ENCODE measurements around the gene RNF8. TPM values are rescaled to one million over a fixed set of nuclear protein-coding genes. Genes with fewer than 3 reads are reported as not detected.

RNF8 gene
- total and polyA plus RNA-seq, 2 donors (not counting 1 experiment from before 2014, with no cell fraction given): 19.5 to 20.6 TPM

- Histone ChIP-seq H2AFZ (ENCODE audit: low read length) (no peak overlapping the region), H3K9me3 (ENCODE audit: control insufficient read depth, insufficient read depth, low read depth, low read length) (no peaks in the 10 kb centered on the region), H3K27ac (ENCODE audit: insufficient read depth, low read length) (no peak overlapping the region), H3K79me2 (ENCODE audit: control insufficient read depth, insufficient read depth, low read length) (no peaks in the 10 kb centered on the region), H3K4me1 (ENCODE audit: control insufficient read depth, extremely low read depth, insufficient read depth, low read length) (no peaks in the 10 kb centered on the region), H3K4me3 (replicated peaks in 1 of 4; ENCODE audit: control extremely low read depth in 1 of 4, insufficient read depth in 1 of 4, low read depth in 3 of 4, low read length in 4 of 4) (no peak overlapping the region), H3K27me3 (ENCODE audit: control insufficient read depth, insufficient read depth, low read length) (no peaks in the 10 kb centered on the region), H3K36me3 (ENCODE audit: control insufficient read depth, insufficient read depth, low read length) (peaks cover 8% of the 10 kb centered on the region), H3K9ac (ENCODE audit: insufficient read depth, low read length) (no peak overlapping the region), H3K4me2 (ENCODE audit: extremely low read depth, insufficient read depth, low read length) (no peak overlapping the region), H4K20me1 (ENCODE audit: control insufficient read depth, extremely low read depth, insufficient read depth, low read length) (no peaks in the 10 kb centered on the region)
- TF ChIP-seq CTCF (conservative IDR thresholded peaks at IDR 0.05 in 1 of 2, IDR thresholded peaks at IDR 0.05 in 1 of 2; ENCODE audit: low read depth in 1 of 2, low read length in 2 of 2) (no peak), EZH2 (IDR thresholded peaks at IDR 0.05; ENCODE audit: low read length, missing control alignments) (no peak)
- DNase-seq (ENCODE audit: low read depth in 2 of 2): peak; percentile 5 to 70
Measured at GRCh38 chr6:37311741-37312473, 41.9 kb upstream of the RNF8 start.

GRCh38 chr6:37313723-37314486, 39.9 kb upstream of the RNF8 start:
- Histone ChIP-seq H3K79me2 (ENCODE audit: control insufficient read depth, insufficient read depth, low read length) (no peaks in the 10 kb centered on the region), H4K20me1 (ENCODE audit: control insufficient read depth, extremely low read depth, insufficient read depth, low read length) (no peaks in the 10 kb centered on the region), H3K4me2 (ENCODE audit: extremely low read depth, insufficient read depth, low read length) (no peak overlapping the region), H2AFZ (ENCODE audit: low read length) (no peak overlapping the region), H3K4me1 (ENCODE audit: control insufficient read depth, extremely low read depth, insufficient read depth, low read length) (no peaks in the 10 kb centered on the region), H3K36me3 (ENCODE audit: control insufficient read depth, insufficient read depth, low read length) (peaks cover 10% of the 10 kb centered on the region), H3K4me3 (replicated peaks in 1 of 4; ENCODE audit: control extremely low read depth in 1 of 4, insufficient read depth in 1 of 4, low read depth in 3 of 4, low read length in 4 of 4) (no peak overlapping the region), H3K9me3 (ENCODE audit: control insufficient read depth, insufficient read depth, low read depth, low read length) (no peaks in the 10 kb centered on the region), H3K27me3 (ENCODE audit: control insufficient read depth, insufficient read depth, low read length) (no peaks in the 10 kb centered on the region), H3K9ac (ENCODE audit: insufficient read depth, low read length) (no peak overlapping the region), H3K27ac (ENCODE audit: insufficient read depth, low read length) (no peak overlapping the region)
- TF ChIP-seq CTCF (conservative IDR thresholded peaks at IDR 0.05 in 1 of 2, IDR thresholded peaks at IDR 0.05 in 1 of 2; ENCODE audit: low read depth in 1 of 2, low read length in 2 of 2) (no peak), EZH2 (IDR thresholded peaks at IDR 0.05; ENCODE audit: low read length, missing control alignments) (no peak)
- DNase-seq (ENCODE audit: low read depth in 2 of 2): no peak

GRCh38 chr6:37314487-37315156, 39.2 kb upstream of the RNF8 start:
- Histone ChIP-seq H3K4me3 (replicated peaks in 1 of 4; ENCODE audit: control extremely low read depth in 1 of 4, insufficient read depth in 1 of 4, low read depth in 3 of 4, low read length in 4 of 4) (no peak overlapping the region), H3K9ac (ENCODE audit: insufficient read depth, low read length) (no peak overlapping the region), H3K36me3 (ENCODE audit: control insufficient read depth, insufficient read depth, low read length) (peaks cover 10% of the 10 kb centered on the region), H3K4me1 (ENCODE audit: control insufficient read depth, extremely low read depth, insufficient read depth, low read length) (no peaks in the 10 kb centered on the region), H3K27ac (ENCODE audit: insufficient read depth, low read length) (no peak overlapping the region), H3K9me3 (ENCODE audit: control insufficient read depth, insufficient read depth, low read depth, low read length) (no peaks in the 10 kb centered on the region), H3K27me3 (ENCODE audit: control insufficient read depth, insufficient read depth, low read length) (no peaks in the 10 kb centered on the region), H3K4me2 (ENCODE audit: extremely low read depth, insufficient read depth, low read length) (no peak overlapping the region), H4K20me1 (ENCODE audit: control insufficient read depth, extremely low read depth, insufficient read depth, low read length) (no peaks in the 10 kb centered on the region), H3K79me2 (ENCODE audit: control insufficient read depth, insufficient read depth, low read length) (no peaks in the 10 kb centered on the region), H2AFZ (ENCODE audit: low read length) (no peak overlapping the region)
- peak; percentile 46 to 60 for DNase-seq (ENCODE audit: low read depth in 2 of 2)
- peak; percentile 26 to 62 for TF ChIP-seq CTCF (conservative IDR thresholded peaks at IDR 0.05 in 1 of 2, IDR thresholded peaks at IDR 0.05 in 1 of 2; ENCODE audit: low read depth in 1 of 2, low read length in 2 of 2)
- TF ChIP-seq EZH2 (IDR thresholded peaks at IDR 0.05; ENCODE audit: low read length, missing control alignments): no peak

Data from fibroblast of lung (primary cell).